Forelimb muscle (tissue), 1 donor: Measurements from ENCODE around the gene SLC25A5. TPM values are rescaled to one million over a fixed set of nuclear protein-coding genes. Genes with fewer than 3 reads are reported as not detected.
"Not testable (repeated sequence)": the region's sequence is repeated elsewhere in the genome, so short reads cannot be mapped to it uniquely, and the experiment has no call there.

ENCODE experiments used
- DNase-seq: peaks from one replicate; pipeline ENCODE4 v3.0.0-alpha.2; 2013; ENCODE audit warnings: low read depth
- polyA plus RNA-seq: library from polyadenylated mRNA; unstranded; fragments of 120-200 nt; gene quantifications from one replicate; pipeline ENCODE4 v1.2.1, GENCODE V29; 2013; ENCODE audit not compliant: insufficient read length

Gene SLC25A5
- polyA plus RNA-seq, 1 donor, result 154 TPM

- no peak for DNase-seq
These were observed 9.6 kb downstream of the SLC25A5 start for GRCh38 chrX:119477812-119478232.

GRCh38 chrX:119478504-119478903 lies 10.3 kb downstream of the SLC25A5 start:
- DNase-seq, result no peak

- no peak for DNase-seq
These were observed 11.6 kb downstream of the SLC25A5 start for GRCh38 chrX:119479845-119480244.

GRCh38 chrX:119481323-119481801 lies 13.1 kb downstream of the SLC25A5 start:
- no peak for DNase-seq

- no peak for DNase-seq
These were observed 13.8 kb downstream of the SLC25A5 start for GRCh38 chrX:119482041-119482440.

GRCh38 chrX:119482481-119483480 lies 14.5 kb downstream of the SLC25A5 start:
- DNase-seq, result no peak

GRCh38 chrX:119486745-119487144 lies 18.5 kb downstream of the SLC25A5 start:
- DNase-seq, result no peak

- DNase-seq, result not testable (repeated sequence)
These were observed 19.5 kb downstream of the SLC25A5 start for GRCh38 chrX:119487766-119488165.

GRCh38 chrX:119488749-119489148 lies 20.5 kb downstream of the SLC25A5 start:
- DNase-seq, result no peak

- no peak for DNase-seq
These were observed 21.2 kb downstream of the SLC25A5 start for GRCh38 chrX:119489212-119490074.

- no peak for DNase-seq
These were observed 24.2 kb downstream of the SLC25A5 start for GRCh38 chrX:119492463-119492862.

GRCh38 chrX:119493851-119494495 lies 25.7 kb downstream of the SLC25A5 start:
- not testable (repeated sequence) for DNase-seq

- no peak for DNase-seq
These were observed 27.8 kb downstream of the SLC25A5 start for GRCh38 chrX:119495734-119496726.

- no peak for DNase-seq
These were observed 28.9 kb downstream of the SLC25A5 start for GRCh38 chrX:119497185-119497584.

GRCh38 chrX:119500061-119500800 lies 32.0 kb downstream of the SLC25A5 start:
- no peak for DNase-seq

GRCh38 chrX:119501511-119502148 lies 33.4 kb downstream of the SLC25A5 start:
- no peak for DNase-seq

- no peak for DNase-seq
These were observed 34.7 kb downstream of the SLC25A5 start for GRCh38 chrX:119502727-119503483.

- no peak for DNase-seq
These were observed 35.2 kb downstream of the SLC25A5 start for GRCh38 chrX:119503484-119503861.
